Peyer's patch (tissue), 4 donors: Measurements from ENCODE around the gene USP33.

Experiments used
- POLR2A ChIP-seq, 2 donors: fragments of 450-650 bp; IDR thresholded peaks; one replicate each; pipeline ENCODE4 v1.5.1; 2017; ENCODE audit warnings: antibody characterized with exemption in 2 of 2, mild to moderate bottlenecking in 2 of 2, moderate library complexity in 2 of 2
- TF ChIP-seq, protein P1 (sequence below), 6 experiments: fragments of 450-650 bp in 4 of 6; fragments of 200-600 bp in 2 of 6; sonication (generic) in 1 of 6; IDR thresholded peaks; one replicate each; pipeline ENCODE4 v1.5.1; 2017 to 2019; ENCODE audit warnings: antibody characterized with exemption in 6 of 6, mild to moderate bottlenecking in 3 of 6, moderate library complexity in 1 of 6

- TF ChIP-seq, protein P1, sequence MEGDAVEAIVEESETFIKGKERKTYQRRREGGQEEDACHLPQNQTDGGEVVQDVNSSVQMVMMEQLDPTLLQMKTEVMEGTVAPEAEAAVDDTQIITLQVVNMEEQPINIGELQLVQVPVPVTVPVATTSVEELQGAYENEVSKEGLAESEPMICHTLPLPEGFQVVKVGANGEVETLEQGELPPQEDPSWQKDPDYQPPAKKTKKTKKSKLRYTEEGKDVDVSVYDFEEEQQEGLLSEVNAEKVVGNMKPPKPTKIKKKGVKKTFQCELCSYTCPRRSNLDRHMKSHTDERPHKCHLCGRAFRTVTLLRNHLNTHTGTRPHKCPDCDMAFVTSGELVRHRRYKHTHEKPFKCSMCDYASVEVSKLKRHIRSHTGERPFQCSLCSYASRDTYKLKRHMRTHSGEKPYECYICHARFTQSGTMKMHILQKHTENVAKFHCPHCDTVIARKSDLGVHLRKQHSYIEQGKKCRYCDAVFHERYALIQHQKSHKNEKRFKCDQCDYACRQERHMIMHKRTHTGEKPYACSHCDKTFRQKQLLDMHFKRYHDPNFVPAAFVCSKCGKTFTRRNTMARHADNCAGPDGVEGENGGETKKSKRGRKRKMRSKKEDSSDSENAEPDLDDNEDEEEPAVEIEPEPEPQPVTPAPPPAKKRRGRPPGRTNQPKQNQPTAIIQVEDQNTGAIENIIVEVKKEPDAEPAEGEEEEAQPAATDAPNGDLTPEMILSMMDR (IDR thresholded peaks at IDR 0.05) = no peak
- TF ChIP-seq POLR2A (IDR thresholded peaks at IDR 0.05) = no peak
These were observed 27.6 kb downstream of the USP33 start for GRCh38 chr1:77732090-77732489.
